GM19025 (cell line): ENCODE measurements around the gene LIMK1.
"Not testable (repeated sequence)": the region's sequence is repeated elsewhere in the genome, so short reads cannot be mapped to it uniquely, and the experiment has no call there.

Source experiments
- ATAC-seq: cut with Tn5 transposase; IDR thresholded peaks from one replicate; pipeline ENCODE4 v1.9.1; 2021; ENCODE audit warnings: mild to moderate bottlenecking, low read depth, moderate library complexity; ENCODE audit not compliant: unreplicated experiment

The LIMK1 gene

GRCh38 chr7:74083117-74083876 lies at the start of gene LIMK1:
TSS of gene LIMK1 (plus strand) at chr7:74083804. CDS start at chr7:74083991, 187 bp downstream.
- peak; percentile 77 for ATAC-seq

DNA sequence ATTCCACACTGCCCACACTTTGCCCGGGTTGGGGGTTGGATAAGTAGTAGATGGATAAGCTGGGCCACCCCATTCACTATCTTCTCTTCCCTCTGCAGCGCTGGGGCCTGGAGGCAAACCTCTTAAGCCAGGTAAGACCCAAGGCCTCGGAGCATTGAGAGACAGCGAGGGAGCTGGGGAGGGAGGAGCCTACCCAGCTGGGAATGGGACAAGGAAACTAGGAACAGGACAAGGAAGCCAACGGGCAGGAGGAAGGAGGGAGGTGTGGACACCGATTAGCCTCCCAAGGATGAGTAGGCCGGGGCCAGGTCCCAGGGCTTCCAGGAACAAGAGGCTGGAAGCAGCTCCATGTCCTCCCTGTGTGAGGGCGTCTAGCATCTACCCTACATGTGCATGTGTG lies 46.0 kb upstream of the LIMK1 start:
- ATAC-seq: no peak

GRCh38 chr7:74038194-74038961 lies 45.2 kb upstream of the LIMK1 start:
- no peak for ATAC-seq

DNA sequence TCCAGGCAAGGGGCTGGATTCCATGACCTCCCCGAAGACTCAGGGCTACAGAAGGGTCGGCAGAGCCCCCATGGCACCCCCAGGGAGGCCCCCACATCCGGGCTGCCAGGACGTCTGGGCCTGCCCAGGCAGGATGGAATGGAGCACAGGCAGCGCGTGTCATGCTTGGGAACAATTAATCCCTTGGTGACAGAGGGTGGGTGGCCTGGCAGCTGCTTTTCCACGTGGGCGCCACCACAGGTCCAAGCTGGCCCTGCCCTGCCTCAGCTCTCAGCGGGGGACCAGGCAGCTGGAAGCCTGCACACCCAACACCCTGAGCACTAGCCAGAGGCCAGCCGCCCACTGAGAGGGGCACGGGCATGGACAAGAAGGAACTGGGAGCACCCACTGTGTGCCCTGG lies 44.3 kb upstream of the LIMK1 start:
- no peak for ATAC-seq

GRCh38 chr7:74040101-74040790 lies 43.4 kb upstream of the LIMK1 start:
- ATAC-seq: no peak

GRCh38 chr7:74040791-74041520 lies 42.6 kb upstream of the LIMK1 start:
- ATAC-seq: no peak

GRCh38 chr7:74042746-74043522 lies 40.7 kb upstream of the LIMK1 start:
- ATAC-seq: no peak

- ATAC-seq: no peak
Observed at GRCh38 chr7:74043523-74043951, 40.1 kb upstream of the LIMK1 start.

GRCh38 chr7:74044366-74045350 lies 38.9 kb upstream of the LIMK1 start:
- no peak for ATAC-seq

DNA sequence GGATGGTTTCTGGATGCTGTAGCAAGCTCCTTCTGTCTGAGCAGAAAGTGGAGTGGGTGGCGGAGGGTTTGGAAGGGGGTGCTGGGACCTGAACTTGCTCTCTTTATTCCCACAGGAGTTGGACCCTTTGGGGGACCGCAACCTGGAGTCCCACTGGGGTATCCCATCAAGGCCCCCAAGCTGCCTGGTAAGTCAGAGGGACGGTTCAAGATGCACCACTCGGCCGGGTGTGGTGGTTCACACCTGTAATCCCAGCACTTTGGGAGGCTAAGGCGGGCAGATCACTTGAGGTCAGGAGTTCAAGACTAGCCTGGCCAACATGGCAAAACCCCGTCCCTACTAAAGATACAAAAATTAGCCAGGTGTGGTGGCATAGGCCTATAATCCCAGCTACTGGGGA lies 37.0 kb upstream of the LIMK1 start:
- ATAC-seq: not testable (repeated sequence)

DNA sequence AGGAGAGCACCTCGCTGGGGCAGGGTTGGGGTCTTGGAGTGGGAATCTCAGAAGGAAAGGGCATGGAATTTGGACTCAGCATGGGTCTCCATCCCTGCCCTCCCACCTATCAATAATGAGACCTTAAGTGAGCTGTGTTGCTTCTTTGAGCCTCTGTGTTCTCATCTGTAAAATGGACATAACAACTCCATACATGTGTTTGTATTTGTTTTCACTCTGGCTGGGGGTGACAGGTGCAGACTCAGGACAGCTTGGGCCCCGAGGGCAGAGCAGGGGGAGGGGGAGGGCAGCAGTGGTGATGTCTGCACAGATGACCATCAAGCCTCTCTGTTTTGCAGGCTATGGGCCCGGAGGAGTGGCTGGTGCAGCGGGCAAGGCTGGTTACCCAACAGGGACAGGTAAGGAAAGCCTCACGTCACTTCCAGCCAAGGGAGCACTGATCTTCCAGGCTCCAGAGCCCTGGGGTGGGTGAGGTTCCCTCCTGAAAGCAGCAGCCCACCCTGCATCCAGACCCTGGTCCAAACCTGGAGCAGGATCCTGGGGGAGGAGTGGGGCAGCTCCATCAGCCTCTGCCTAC lies 35.7 kb upstream of the LIMK1 start:
- no peak for ATAC-seq

DNA sequence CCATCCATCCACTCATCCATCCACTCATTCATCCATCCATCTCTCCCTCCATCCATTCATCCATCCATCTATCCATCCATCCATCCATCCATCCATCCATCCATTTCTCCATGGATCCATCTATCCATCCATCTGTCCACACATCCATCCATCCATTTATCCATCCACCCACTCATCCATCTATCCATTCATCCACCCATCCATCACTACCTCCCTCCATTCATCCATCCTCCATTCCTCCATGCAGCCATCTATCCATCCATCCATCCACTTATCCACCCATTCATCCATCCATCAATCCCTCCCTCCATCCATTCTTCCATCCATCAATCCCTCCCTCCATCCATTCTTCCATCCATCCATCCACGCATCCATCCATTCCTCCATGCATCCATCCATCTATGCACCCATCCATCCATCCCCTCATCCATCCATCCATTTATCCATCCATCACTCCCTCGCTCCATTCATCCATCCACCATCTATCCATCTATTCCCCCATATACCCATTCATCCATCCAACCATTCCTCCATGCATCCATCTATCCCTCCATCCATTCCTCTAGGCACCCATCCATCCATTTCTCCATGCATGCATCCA lies 34.5 kb upstream of the LIMK1 start:
- no peak for ATAC-seq

- ATAC-seq: no peak
Observed at GRCh38 chr7:74049997-74050798, 33.4 kb upstream of the LIMK1 start.

GRCh38 chr7:74051193-74051592 lies 32.4 kb upstream of the LIMK1 start:
- ATAC-seq: no peak

- ATAC-seq: no peak
Observed at GRCh38 chr7:74051629-74052410, 31.8 kb upstream of the LIMK1 start.

- no peak for ATAC-seq
Observed at GRCh38 chr7:74052628-74053027, 31.0 kb upstream of the LIMK1 start.
